Measurements from ENCODE around the gene BRWD1.

The BRWD1 gene

GRCh38 chr21:39186676-39187075 lies 126.8 kb downstream of the BRWD1 start:
- ATAC-seq (replicated peaks) (no peak), DNase-seq (no peak)
- Mint-ChIP-seq H3K4me3 (no peak overlapping the region), H3K9me3 (no peaks in the 10 kb centered on the region), H3K27me3 (no peaks in the 10 kb centered on the region), H3K4me1 (peaks cover 24 to 43% of the 10 kb centered on the region in 2 donors), H3K27ac (no peak overlapping the region), H3K36me3 (peaks cover 1 to 3% of the 10 kb centered on the region in 2 donors)

GRCh38 chr21:39185157-39185556 lies 128.3 kb downstream of the BRWD1 start:
- Mint-ChIP-seq H3K4me1 (peaks cover 24 to 40% of the 10 kb centered on the region in 2 donors), H3K9me3 (no peaks in the 10 kb centered on the region), H3K27ac (no peak overlapping the region)

GRCh38 chr21:39184050-39184980 lies 129.1 kb downstream of the BRWD1 start:
- H3K27me3 Mint-ChIP-seq = no peaks in the 10 kb centered on the region
- peak overlapping the region; percentile 93 to 99 for H3K4me3 Mint-ChIP-seq
- no peak for DNase-seq
- ATAC-seq (replicated peaks) = no peak
- H3K4me1 Mint-ChIP-seq = peaks cover 24 to 40% of the 10 kb centered on the region in 2 donors
- H3K9me3 Mint-ChIP-seq = no peaks in the 10 kb centered on the region
- peak overlapping the region; percentile 97 for H3K27ac Mint-ChIP-seq
- H3K36me3 Mint-ChIP-seq = peaks cover 4 to 10% of the 10 kb centered on the region in 2 donors

More at GRCh38 chr21:39185157-39185556, 128.3 kb downstream of the BRWD1 start:
- Mint-ChIP-seq H3K27me3 (no peaks in the 10 kb centered on the region), H3K4me3 (no peak overlapping the region), H3K36me3 (peaks cover 4 to 9% of the 10 kb centered on the region in 2 donors)
- ATAC-seq (replicated peaks) (no peak), DNase-seq (no peak)

GRCh38 chr21:39183272-39184049 lies 130.0 kb downstream of the BRWD1 start, which contains the start of gene PSMG1:
PSMG1 (minus strand) TSS chr21:39183451; CDS start chr21:39183385, 66 bp downstream.
- no peaks in the 10 kb centered on the region for H3K27me3 Mint-ChIP-seq
- H3K27ac Mint-ChIP-seq = peak within 1 kb of the TSS; percentile 97
- peaks cover 23 to 36% of the 10 kb centered on the region in 2 donors for H3K4me1 Mint-ChIP-seq
- DNase-seq = peak; percentile 92
- peaks cover 9 to 16% of the 10 kb centered on the region in 2 donors for H3K36me3 Mint-ChIP-seq
- peak within 1 kb of the TSS; percentile 93 to 99 for H3K4me3 Mint-ChIP-seq
- ATAC-seq (replicated peaks) = peak; percentile 94 to 96
- H3K9me3 Mint-ChIP-seq = no peaks in the 10 kb centered on the region

- Mint-ChIP-seq H3K36me3 (peaks cover 13 to 21% of the 10 kb centered on the region in 2 donors), H3K4me3 (peak overlapping the region; percentile 93 to 99), H3K9me3 (no peaks in the 10 kb centered on the region), H3K4me1 (peaks cover 19 to 33% of the 10 kb centered on the region in 2 donors), H3K27me3 (no peaks in the 10 kb centered on the region), H3K27ac (peak overlapping the region; percentile 97)
- ATAC-seq (replicated peaks) (peak; percentile 0 to 35), DNase-seq (peak; percentile 5)
These were observed 130.8 kb downstream of the BRWD1 start for GRCh38 chr21:39182484-39183271.

- no peaks in the 10 kb centered on the region for H3K27me3 Mint-ChIP-seq
- DNase-seq (no peak), ATAC-seq (replicated peaks) (no peak)
- no peaks in the 10 kb centered on the region for H3K9me3 Mint-ChIP-seq
- peaks cover 19 to 30% of the 10 kb centered on the region in 2 donors for H3K4me1 Mint-ChIP-seq
- H3K27ac Mint-ChIP-seq = peak overlapping the region; percentile 97
- H3K36me3 Mint-ChIP-seq = peaks cover 13 to 21% of the 10 kb centered on the region in 2 donors
- H3K4me3 Mint-ChIP-seq = peak overlapping the region; percentile 93 to 99
These were observed 131.4 kb downstream of the BRWD1 start for GRCh38 chr21:39182016-39182415.

GRCh38 chr21:39181205-39181818 lies 132.1 kb downstream of the BRWD1 start:
- no peaks in the 10 kb centered on the region for H3K9me3 Mint-ChIP-seq
- H3K36me3 Mint-ChIP-seq = peaks cover 18 to 25% of the 10 kb centered on the region in 2 donors
- ATAC-seq (replicated peaks) (no peak), DNase-seq (no peak)
- H3K27ac Mint-ChIP-seq = no peak overlapping the region
- no peaks in the 10 kb centered on the region for H3K27me3 Mint-ChIP-seq
- no peak overlapping the region for H3K4me3 Mint-ChIP-seq
- H3K4me1 Mint-ChIP-seq = peaks cover 14 to 23% of the 10 kb centered on the region in 2 donors

GRCh38 chr21:39180429-39181019 lies 132.9 kb downstream of the BRWD1 start:
- Mint-ChIP-seq H3K27me3 (no peaks in the 10 kb centered on the region), H3K36me3 (peaks cover 24 to 32% of the 10 kb centered on the region in 2 donors), H3K4me3 (no peak overlapping the region), H3K27ac (no peak overlapping the region), H3K9me3 (no peaks in the 10 kb centered on the region), H3K4me1 (peaks cover 17 to 21% of the 10 kb centered on the region in 2 donors)
- DNase-seq (no peak), ATAC-seq (replicated peaks) (no peak)

- no peaks in the 10 kb centered on the region for H3K27me3 Mint-ChIP-seq
- no peaks in the 10 kb centered on the region for H3K9me3 Mint-ChIP-seq
- peaks cover 10 to 11% of the 10 kb centered on the region in 2 donors for H3K4me1 Mint-ChIP-seq
- no peak overlapping the region for H3K27ac Mint-ChIP-seq
- ATAC-seq (replicated peaks) (no peak), DNase-seq (no peak)
- no peak overlapping the region for H3K4me3 Mint-ChIP-seq
- H3K36me3 Mint-ChIP-seq = peaks cover 32 to 43% of the 10 kb centered on the region in 2 donors
These were observed 135.0 kb downstream of the BRWD1 start for GRCh38 chr21:39178421-39178820.

DNA sequence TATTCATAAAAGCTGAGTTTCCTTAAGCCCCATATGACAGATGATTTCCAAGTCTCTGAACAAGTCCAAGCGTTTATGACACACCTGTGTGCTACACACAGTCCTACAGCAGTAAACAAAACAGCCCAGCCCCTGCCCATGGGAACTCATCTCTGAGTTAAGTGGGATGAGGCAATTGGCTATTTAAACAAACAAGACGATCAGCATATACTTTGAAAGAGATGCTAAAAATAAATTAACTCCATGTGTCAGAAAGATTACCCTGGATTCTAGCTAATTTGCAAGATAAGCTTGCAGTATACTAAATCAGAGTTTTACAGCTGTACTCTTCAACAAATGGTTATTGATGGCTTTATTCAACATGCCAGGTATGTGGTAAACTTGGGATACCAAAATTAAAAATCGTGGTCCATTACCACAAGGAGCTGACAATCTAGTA lies 137.1 kb downstream of the BRWD1 start:
- peaks cover 0 to 5% of the 10 kb centered on the region in 2 donors for H3K4me1 Mint-ChIP-seq
- peaks cover 44 to 56% of the 10 kb centered on the region in 2 donors for H3K36me3 Mint-ChIP-seq
- no peak overlapping the region for H3K27ac Mint-ChIP-seq
- H3K9me3 Mint-ChIP-seq = no peaks in the 10 kb centered on the region
- no peak for DNase-seq
- no peak overlapping the region for H3K4me3 Mint-ChIP-seq
- H3K27me3 Mint-ChIP-seq = no peaks in the 10 kb centered on the region
- ATAC-seq (replicated peaks) = no peak

DNA sequence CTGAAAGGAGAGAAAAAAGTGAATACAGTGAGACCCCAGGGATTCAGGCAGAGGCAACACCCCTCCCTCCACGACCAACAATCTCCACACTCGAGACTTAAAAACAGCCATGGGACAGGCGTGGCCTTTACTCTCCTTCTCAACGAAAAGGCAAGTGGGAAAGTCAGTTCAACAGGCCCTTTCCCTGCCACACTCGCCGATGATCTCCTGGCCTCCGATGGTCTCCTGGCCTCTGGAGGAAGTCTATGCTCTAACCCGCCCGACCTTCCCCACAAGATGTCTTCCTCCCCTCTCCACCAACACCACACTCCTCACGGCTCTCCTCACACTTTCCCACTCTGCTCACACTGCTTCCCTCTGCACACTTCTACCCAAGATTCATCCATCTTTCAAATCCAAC lies 137.8 kb downstream of the BRWD1 start:
- Mint-ChIP-seq H3K36me3 (peaks cover 48 to 59% of the 10 kb centered on the region in 2 donors), H3K4me1 (peaks cover 0 to 5% of the 10 kb centered on the region in 2 donors), H3K9me3 (no peaks in the 10 kb centered on the region), H3K27ac (no peak overlapping the region), H3K27me3 (no peaks in the 10 kb centered on the region), H3K4me3 (no peak overlapping the region)
- ATAC-seq (replicated peaks) (no peak), DNase-seq (no peak)

- H3K27me3 Mint-ChIP-seq = no peaks in the 10 kb centered on the region
- H3K4me3 Mint-ChIP-seq = no peak overlapping the region
- H3K27ac Mint-ChIP-seq = no peak overlapping the region
- no peaks in the 10 kb centered on the region for H3K9me3 Mint-ChIP-seq
- DNase-seq = no peak
- H3K4me1 Mint-ChIP-seq = peaks cover 0 to 5% of the 10 kb centered on the region in 2 donors
- H3K36me3 Mint-ChIP-seq = peaks cover 48 to 54% of the 10 kb centered on the region in 2 donors
- no peak for ATAC-seq (replicated peaks)
These were observed 138.3 kb downstream of the BRWD1 start for GRCh38 chr21:39175154-39175553.

All from stimulated activated naive B cell treated with anti-CD40 and anti-IgM and Interleukin-4, amounts not matched to agents 10 μg/mL and 1 μg/mL and 100 μg/mL, for 72 hours (primary cell).